ENCODE data around the gene CDK2AP2. TPM values are rescaled to one million over a fixed set of nuclear protein-coding genes. Genes with fewer than 3 reads are reported as not detected.

CDK2AP2 gene
- total and polyA plus RNA-seq, 2 donors (not counting 3 experiments of a cell fraction or from before 2014, with no cell fraction given) = 81.2 to 143 TPM

DNA sequence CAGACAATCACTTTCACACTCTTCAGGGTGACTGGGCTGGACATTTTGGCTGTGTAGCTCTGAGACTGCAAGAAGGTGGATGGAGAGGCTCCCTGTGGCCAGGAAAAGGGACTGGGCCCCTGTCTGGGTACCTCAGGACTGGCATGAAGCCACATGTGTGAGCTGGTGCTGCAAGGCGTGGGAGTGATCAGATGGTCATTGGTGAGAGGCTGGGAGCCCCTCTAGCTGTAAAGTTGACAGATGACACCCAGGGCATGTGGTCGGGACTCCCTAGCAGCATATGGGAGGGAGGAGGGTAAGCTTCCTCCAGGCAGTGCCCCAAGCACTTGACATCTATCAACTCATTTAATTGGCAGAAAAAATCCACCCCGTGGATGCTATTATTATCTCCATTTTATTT lies 34.2 kb upstream of the CDK2AP2 start:
- Histone ChIP-seq H3K4me1 (ENCODE audit: control insufficient read depth, extremely low read depth, insufficient read depth, low read length) (no peaks in the 10 kb centered on the region), H3K36me3 (ENCODE audit: control insufficient read depth in 2 of 2, extremely low read depth in 1 of 2, insufficient read depth in 2 of 2, low read length in 2 of 2) (no peaks in the 10 kb centered on the region), H3K9me1 (replicated peaks; ENCODE audit: control insufficient read depth, extremely low read depth, insufficient read depth, low read length) (no peaks in the 10 kb centered on the region), H2AFZ (ENCODE audit: low read depth, low read length) (no peak overlapping the region), H3K79me2 (ENCODE audit: control insufficient read depth, insufficient read depth, low read length) (no peaks in the 10 kb centered on the region), H3K27me3 (ENCODE audit: control insufficient read depth in 2 of 2, insufficient read depth in 2 of 2, low read length in 2 of 2) (peaks cover 6% of the 10 kb centered on the region in 2 experiments), H3K9me3 (replicated peaks; ENCODE audit: control insufficient read depth, insufficient read depth, low read length) (no peaks in the 10 kb centered on the region), H3K4me3 (replicated peaks in 1 of 3; ENCODE audit: insufficient read depth in 1 of 3, low read depth in 1 of 3, low read length in 3 of 3) (no peak overlapping the region), H3K27ac (ENCODE audit: insufficient read depth, low read depth, low read length) (no peak overlapping the region), H3K9ac (replicated peaks; ENCODE audit: extremely low read depth, insufficient read depth, low read length) (no peak overlapping the region), H4K20me1 (replicated peaks; ENCODE audit: control insufficient read depth, extremely low read depth, insufficient read depth, low read length) (no peaks in the 10 kb centered on the region), H3K4me2 (ENCODE audit: insufficient read depth, low read length) (no peak overlapping the region)
- BruUV-seq (replicated peaks) = no TSS peak
- dilution Hi-C loops (cut with MboI; ENCODE audit: extremely low pct_ligation_motif_present, low sequenced_read_pairs) (no loop called here), intact Hi-C loops (cut with micrococcal nuclease) (no loop called here)
- FAIRE-seq = no peak
- TF ChIP-seq, protein P1, sequence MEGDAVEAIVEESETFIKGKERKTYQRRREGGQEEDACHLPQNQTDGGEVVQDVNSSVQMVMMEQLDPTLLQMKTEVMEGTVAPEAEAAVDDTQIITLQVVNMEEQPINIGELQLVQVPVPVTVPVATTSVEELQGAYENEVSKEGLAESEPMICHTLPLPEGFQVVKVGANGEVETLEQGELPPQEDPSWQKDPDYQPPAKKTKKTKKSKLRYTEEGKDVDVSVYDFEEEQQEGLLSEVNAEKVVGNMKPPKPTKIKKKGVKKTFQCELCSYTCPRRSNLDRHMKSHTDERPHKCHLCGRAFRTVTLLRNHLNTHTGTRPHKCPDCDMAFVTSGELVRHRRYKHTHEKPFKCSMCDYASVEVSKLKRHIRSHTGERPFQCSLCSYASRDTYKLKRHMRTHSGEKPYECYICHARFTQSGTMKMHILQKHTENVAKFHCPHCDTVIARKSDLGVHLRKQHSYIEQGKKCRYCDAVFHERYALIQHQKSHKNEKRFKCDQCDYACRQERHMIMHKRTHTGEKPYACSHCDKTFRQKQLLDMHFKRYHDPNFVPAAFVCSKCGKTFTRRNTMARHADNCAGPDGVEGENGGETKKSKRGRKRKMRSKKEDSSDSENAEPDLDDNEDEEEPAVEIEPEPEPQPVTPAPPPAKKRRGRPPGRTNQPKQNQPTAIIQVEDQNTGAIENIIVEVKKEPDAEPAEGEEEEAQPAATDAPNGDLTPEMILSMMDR (IDR thresholded peaks at IDR 0.05; ENCODE audit: extremely low read depth in 1 of 2, insufficient read depth in 1 of 2, low read depth in 1 of 2, low read length in 2 of 2) = no peak
- TF ChIP-seq FOS (IDR thresholded peaks at IDR 0.05; ENCODE audit: borderline replicate concordance, insufficient read depth, low read length) = no peak
- no peak for TF ChIP-seq JUN (IDR thresholded peaks at IDR 0.05; ENCODE audit: borderline replicate concordance, insufficient read depth, insufficient read length, low read depth)
- no peak for TF ChIP-seq POLR2A (IDR thresholded peaks at IDR 0.05; ENCODE audit: low read depth, low read length)
- no peak for TF ChIP-seq GATA2 (IDR thresholded peaks at IDR 0.05; ENCODE audit: insufficient read depth, insufficient read length, low read depth, low read length)
- no peak for TF ChIP-seq MYC (IDR thresholded peaks at IDR 0.05; ENCODE audit: low read depth, low read length)
- TF ChIP-seq POLR2AphosphoS5 (IDR thresholded peaks at IDR 0.05; ENCODE audit: insufficient read depth, low read depth, low read length) = no peak
- TF ChIP-seq, protein P2, sequence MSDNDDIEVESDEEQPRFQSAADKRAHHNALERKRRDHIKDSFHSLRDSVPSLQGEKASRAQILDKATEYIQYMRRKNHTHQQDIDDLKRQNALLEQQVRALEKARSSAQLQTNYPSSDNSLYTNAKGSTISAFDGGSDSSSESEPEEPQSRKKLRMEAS (IDR thresholded peaks at IDR 0.05; ENCODE audit: insufficient read depth, insufficient read length) = no peak
- no peak for DNase-seq (ENCODE audit: low read depth, low spot score)
- CTCF ChIA-PET = interaction anchor here (0.9 to 1.2 kb wide), 3 partner anchors 11 to 36 kb away, joined by 3 read pairs; no protein-coding TSS in a partner anchor
- POLR2A ChIA-PET = no interaction called here

Data from endothelial cell of umbilical vein (primary cell).